Measurements from ENCODE around the gene IFNL3.

The IFNL3 gene

DNA sequence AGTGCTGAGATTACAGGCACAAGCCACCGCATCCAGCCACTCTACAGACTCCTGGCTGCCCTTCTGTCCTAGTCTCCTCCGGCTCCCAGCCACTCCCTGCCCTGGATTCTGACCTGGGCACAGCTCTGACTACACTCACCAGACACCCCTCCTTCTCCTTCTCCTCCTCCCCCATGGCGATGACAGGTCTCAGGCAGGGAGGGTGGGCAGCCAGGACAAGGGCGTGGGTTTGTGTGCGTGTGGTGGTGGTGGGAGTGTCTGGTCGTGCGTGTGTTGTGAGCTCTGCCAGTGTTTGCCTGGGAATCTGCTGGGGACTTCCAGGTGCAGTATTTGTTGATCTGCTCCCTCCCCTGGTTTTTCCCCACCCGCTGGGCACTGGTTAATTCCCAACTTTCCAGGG lies 51.0 kb downstream of the IFNL3 start:
- DNase-seq (ENCODE audit: low spot score), result no peak
